Keratinocyte (primary cell): ENCODE data around the gene SNX14. TPM values are rescaled to one million over a fixed set of nuclear protein-coding genes. Genes with fewer than 3 reads are reported as not detected.

Experiments
- DNase-seq: peaks from one replicate; pipeline ENCODE4 v3.0.0-alpha.2; 2011; ENCODE audit warnings: low read depth, missing footprints, low spot score
- FAIRE-seq: peaks from 2 replicates; lab custom pipeline; 2011; peaks lifted over from hg19 to GRCh38; lab: Jason Lieb, UNC
- H2AFZ ChIP-seq: 2 replicates; pipeline ENCODE4 v1.6.0; 2012; ENCODE audit warnings: low read length, control low read depth, inconsistent platforms; ENCODE audit not compliant: control insufficient read depth
- H3K27ac ChIP-seq: 2 replicates; pipeline ENCODE4 v1.5.1; 2011; ENCODE audit warnings: low read length; ENCODE audit not compliant: control insufficient read depth, insufficient read depth
- H3K27me3 ChIP-seq: 3 replicates; pipeline ENCODE4 v1.6.0; 2011; ENCODE audit warnings: low read length; ENCODE audit not compliant: control insufficient read depth, insufficient read depth; ENCODE audit errors: extremely low read depth
- H3K36me3 ChIP-seq, 2 experiments: 2 replicates in 1 of 2; 3 replicates in 1 of 2; pipeline ENCODE4 v1.5.1; 2011; ENCODE audit warnings: low read length in 2 of 2, mild to moderate bottlenecking in 1 of 2; ENCODE audit not compliant: control insufficient read depth in 2 of 2, insufficient read depth in 2 of 2; ENCODE audit errors: extremely low read depth in 1 of 2
- H3K4me1 ChIP-seq: 3 replicates; pipeline ENCODE4 v1.5.1; 2011; ENCODE audit warnings: low read length; ENCODE audit not compliant: control insufficient read depth, insufficient read depth; ENCODE audit errors: extremely low read depth
- H3K4me2 ChIP-seq: 3 replicates; pipeline ENCODE4 v1.6.0; 2011; ENCODE audit warnings: low read depth, low read length; ENCODE audit not compliant: control insufficient read depth, insufficient read depth; ENCODE audit errors: extremely low read depth
- H3K4me3 ChIP-seq, 3 experiments: fragments of 200-600 bp in 1 of 3; sonication (generic) in 1 of 3; 2 replicates in 2 of 3; 3 replicates in 1 of 3; pipeline ENCODE4 v1.5.1; 2011 to 2016; ENCODE audit warnings: low read length in 3 of 3, mild to moderate bottlenecking in 3 of 3, control low read depth in 2 of 3, inconsistent platforms in 1 of 3, low read depth in 1 of 3, mixed read lengths in 1 of 3, mixed run types in 1 of 3, moderate library complexity in 1 of 3; ENCODE audit not compliant: control insufficient read depth in 2 of 3, insufficient read depth in 2 of 3; ENCODE audit errors: extremely low read depth in 1 of 3
- H3K79me2 ChIP-seq: 2 replicates; pipeline ENCODE4 v1.6.0; 2012; ENCODE audit warnings: low read length; ENCODE audit not compliant: control insufficient read depth, insufficient read depth
- H3K9ac ChIP-seq: 3 replicates; pipeline ENCODE4 v1.6.0; 2011; ENCODE audit warnings: low read length; ENCODE audit not compliant: control insufficient read depth, insufficient read depth; ENCODE audit errors: extremely low read depth
- H3K9me1 ChIP-seq: 3 replicates; pipeline ENCODE4 v1.6.0; 2011; ENCODE audit warnings: low read length; ENCODE audit not compliant: control insufficient read depth, insufficient read depth; ENCODE audit errors: extremely low read depth
- H3K9me3 ChIP-seq: 2 replicates; pipeline ENCODE4 v1.5.1; 2012; ENCODE audit warnings: low read depth, low read length; ENCODE audit not compliant: control insufficient read depth
- H4K20me1 ChIP-seq: 3 replicates; pipeline ENCODE4 v1.6.0; 2011; ENCODE audit warnings: low read length; ENCODE audit not compliant: control insufficient read depth, insufficient read depth; ENCODE audit errors: extremely low read depth
- CTCF ChIP-seq, 3 experiments: IDR thresholded peaks in 1 of 3; conservative IDR thresholded peaks in 1 of 3; optimal IDR thresholded peaks in 1 of 3; 2 replicates in 2 of 3; 3 replicates in 1 of 3; pipeline versions ENCODE3 to v1.5.1; 2011; ENCODE audit warnings: low read length in 3 of 3, mild to moderate bottlenecking in 3 of 3, moderate library complexity in 2 of 3, control low read depth in 1 of 3, inconsistent platforms in 1 of 3; ENCODE audit not compliant: insufficient read depth in 2 of 3; ENCODE audit errors: extremely low read depth in 1 of 3
- EZH2 ChIP-seq: IDR thresholded peaks from one replicate; pipeline ENCODE4 v1.6.1; 2012; ENCODE audit warnings: inconsistent platforms, mild to moderate bottlenecking, low read length, moderate library complexity
- dilution Hi-C: fragments of 300-500 bp; cut with MboI; formaldehyde crosslinking; loops from one replicate; pipeline ENCODE4 v1.7.0; 2020; ENCODE audit warnings: low sequenced_read_pairs; ENCODE audit not compliant: extremely low pct_ligation_motif_present
- polyA plus RNA-seq, 5 experiments: library from polyadenylated mRNA; depleted of rRNA in 3 of 5; stranded (reverse) in 3 of 5; stranded (forward) in 1 of 5; unstranded in 1 of 5; fragments of >200 nt; gene quantifications; 1 replicate in 1 of 5; 2 replicates in 3 of 5; 3 replicates in 1 of 5; pipeline versions ENCODE4 v1.2.1 to v1.2.3, GENCODE V29; 2011 to 2012; ENCODE audit warnings: missing spikeins in 2 of 5, low read depth in 1 of 5, low replicate concordance in 1 of 5

SNX14 gene
- polyA plus RNA-seq, 1 donor (not counting 4 experiments of a cell fraction or from before 2014, with no cell fraction given): 97.5 TPM

GRCh38 chr6:85506441-85507093, 87.1 kb downstream of the SNX14 start:
- Histone ChIP-seq H3K9me3 (no peaks in the 10 kb centered on the region), H3K79me2 (no peaks in the 10 kb centered on the region), H3K27ac (no peak overlapping the region), H4K20me1 (no peaks in the 10 kb centered on the region), H3K9me1 (no peaks in the 10 kb centered on the region), H3K4me2 (no peak overlapping the region), H3K9ac (no peak overlapping the region), H3K4me1 (no peaks in the 10 kb centered on the region), H2AFZ (no peak overlapping the region), H3K27me3 (no peaks in the 10 kb centered on the region), H3K36me3 (peaks cover 3 to 10% of the 10 kb centered on the region in 2 experiments), H3K4me3 (no peak overlapping the region)
- TF ChIP-seq CTCF (optimal IDR thresholded peaks at IDR 0.05 in 1 of 3, IDR thresholded peaks at IDR 0.05 in 1 of 3, conservative IDR thresholded peaks at IDR 0.05 in 1 of 3; ENCODE audit: extremely low read depth in 1 of 3, insufficient read depth in 2 of 3, low read length in 3 of 3) (no peak), EZH2 (no peak)
- FAIRE-seq (no peak), DNase-seq (no peak)
- dilution Hi-C loops: no loop called here

- Histone ChIP-seq H3K4me2 (no peak overlapping the region), H3K79me2 (no peaks in the 10 kb centered on the region), H3K27ac (no peak overlapping the region), H4K20me1 (no peaks in the 10 kb centered on the region), H3K4me1 (peaks cover 10% of the 10 kb centered on the region), H3K27me3 (no peaks in the 10 kb centered on the region), H3K9me1 (peaks cover 4% of the 10 kb centered on the region), H3K36me3 (peaks cover 0 to 3% of the 10 kb centered on the region in 2 experiments), H3K9ac (no peak overlapping the region), H2AFZ (no peak overlapping the region), H3K9me3 (no peaks in the 10 kb centered on the region), H3K4me3 (no peak overlapping the region)
- dilution Hi-C loops: loop anchor here (25.0 kb wide), 1 partner anchor 136 kb away; no protein-coding TSS in a partner anchor
- TF ChIP-seq EZH2: no peak
- no peak for TF ChIP-seq CTCF (optimal IDR thresholded peaks at IDR 0.05 in 1 of 3, IDR thresholded peaks at IDR 0.05 in 1 of 3, conservative IDR thresholded peaks at IDR 0.05 in 1 of 3; ENCODE audit: extremely low read depth in 1 of 3, insufficient read depth in 2 of 3, low read length in 3 of 3)
- DNase-seq (no peak), FAIRE-seq (peak; percentile 73)
Measured at GRCh38 chr6:85498596-85499258, 94.9 kb downstream of the SNX14 start.
